ENCODE results near the gene GARIN5A. TPM values are rescaled to one million over a fixed set of nuclear protein-coding genes. Genes with fewer than 3 reads are reported as not detected.
A peak's percentile ranks its signal among the peaks of the same experiment; 100 is the strongest.

The GARIN5A gene
- total and polyA plus RNA-seq, 2 experiments from 2014 or later = 5.0 to 10.4 TPM

- Histone ChIP-seq H3K27me3 (no peaks in the 10 kb centered on the region), H3K27ac (no peak overlapping the region), H3K36me3 (replicated peaks; ENCODE audit: insufficient read depth, low read depth) (no peaks in the 10 kb centered on the region), H3K4me3 (no peak overlapping the region), H3K79me2 (no peaks in the 10 kb centered on the region), H2AFZ (no peak overlapping the region), H3K4me2 (no peak overlapping the region), H3K4me1 (ENCODE audit: insufficient read depth) (no peaks in the 10 kb centered on the region), H3K9me2 (replicated peaks; ENCODE audit: insufficient read depth) (no peaks in the 10 kb centered on the region), H3K9me3 (ENCODE audit: low read depth) (no peaks in the 10 kb centered on the region), H4K20me1 (ENCODE audit: insufficient read depth, poor library complexity, severe bottlenecking) (no peaks in the 10 kb centered on the region)
- TF ChIP-seq EZH2phosphoT487 (IDR thresholded peaks at IDR 0.05; ENCODE audit: low read depth, severe bottlenecking, unreplicated experiment) = no peak
- TF ChIP-seq EZH2 (IDR thresholded peaks at IDR 0.05; ENCODE audit: borderline replicate concordance) = no peak
- TF ChIP-seq CTCF (IDR thresholded peaks at IDR 0.05; ENCODE audit: poor library complexity) = no peak
- DNase-seq (ENCODE audit: low spot score) = no peak
- 74% methylated on average over 7 of the region's 7 CpGs for WGBS (ENCODE audit: low lambda C conversion rate, missing lambda C conversion rate)
These were observed 13.7 kb downstream of the GARIN5A start for GRCh38 chr19:50462970-50463369.

GRCh38 chr19:50461066-50461875, 15.4 kb downstream of the GARIN5A start:
- Histone ChIP-seq H3K4me3 (no peak overlapping the region), H3K9me3 (ENCODE audit: low read depth) (no peaks in the 10 kb centered on the region), H3K79me2 (no peaks in the 10 kb centered on the region), H4K20me1 (ENCODE audit: insufficient read depth, poor library complexity, severe bottlenecking) (no peaks in the 10 kb centered on the region), H3K27me3 (no peaks in the 10 kb centered on the region), H3K4me1 (ENCODE audit: insufficient read depth) (no peaks in the 10 kb centered on the region), H3K27ac (no peak overlapping the region), H3K9me2 (replicated peaks; ENCODE audit: insufficient read depth) (no peaks in the 10 kb centered on the region), H3K4me2 (no peak overlapping the region), H2AFZ (peak overlapping the region; percentile 45), H3K36me3 (replicated peaks; ENCODE audit: insufficient read depth, low read depth) (no peaks in the 10 kb centered on the region)
- TF ChIP-seq EZH2 (IDR thresholded peaks at IDR 0.05; ENCODE audit: borderline replicate concordance) (no peak), EZH2phosphoT487 (IDR thresholded peaks at IDR 0.05; ENCODE audit: low read depth, severe bottlenecking, unreplicated experiment) (no peak), CTCF (IDR thresholded peaks at IDR 0.05; ENCODE audit: poor library complexity) (peak; percentile 82)
- DNase-seq (ENCODE audit: low spot score) = peak; percentile 76
- WGBS (ENCODE audit: low lambda C conversion rate, missing lambda C conversion rate) = 36% methylated on average over 28 of the region's 28 CpGs

GRCh38 chr19:50460161-50460765, 16.4 kb downstream of the GARIN5A start:
- Histone ChIP-seq H3K27me3 (no peaks in the 10 kb centered on the region), H3K4me3 (no peak overlapping the region), H4K20me1 (ENCODE audit: insufficient read depth, poor library complexity, severe bottlenecking) (no peaks in the 10 kb centered on the region), H3K36me3 (replicated peaks; ENCODE audit: insufficient read depth, low read depth) (no peaks in the 10 kb centered on the region), H2AFZ (no peak overlapping the region), H3K9me3 (ENCODE audit: low read depth) (no peaks in the 10 kb centered on the region), H3K79me2 (no peaks in the 10 kb centered on the region), H3K9me2 (replicated peaks; ENCODE audit: insufficient read depth) (no peaks in the 10 kb centered on the region), H3K4me2 (no peak overlapping the region), H3K27ac (no peak overlapping the region), H3K4me1 (ENCODE audit: insufficient read depth) (no peaks in the 10 kb centered on the region)
- no peak for DNase-seq (ENCODE audit: low spot score)
- WGBS (ENCODE audit: low lambda C conversion rate, missing lambda C conversion rate) = 63% methylated on average over 12 of the region's 13 CpGs
- TF ChIP-seq CTCF (IDR thresholded peaks at IDR 0.05; ENCODE audit: poor library complexity) (no peak), EZH2phosphoT487 (IDR thresholded peaks at IDR 0.05; ENCODE audit: low read depth, severe bottlenecking, unreplicated experiment) (no peak), EZH2 (IDR thresholded peaks at IDR 0.05; ENCODE audit: borderline replicate concordance) (no peak)

Measured in hepatocyte (in vitro differentiated cells).